ENCODE measurements around the gene DPYD. TPM values are rescaled to one million over a fixed set of nuclear protein-coding genes. Genes with fewer than 3 reads are reported as not detected.

DPYD gene
- total RNA-seq, 2 experiments from 2014 or later: 34.4 to 35.9 TPM

DNA sequence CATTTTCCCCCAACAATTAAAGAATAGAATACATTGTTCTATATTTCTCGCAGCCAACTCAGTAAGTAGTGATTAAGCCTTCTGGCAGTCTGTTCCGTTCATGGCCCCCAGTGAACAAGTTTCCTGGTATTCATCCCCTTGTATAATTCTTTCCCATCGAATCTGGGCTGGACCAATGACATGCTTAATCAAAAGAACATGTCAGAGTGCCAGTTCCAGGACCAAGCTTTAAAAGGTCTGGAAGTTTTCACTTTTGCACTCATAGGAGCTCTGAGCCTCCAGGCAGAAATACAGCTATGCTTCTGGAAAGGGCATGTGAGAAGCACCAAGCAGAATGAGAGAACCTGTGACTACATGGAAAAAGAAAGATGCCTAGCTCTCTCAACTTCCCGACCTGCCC lies 22.5 kb upstream of the DPYD start:
- Histone ChIP-seq H3K27ac (ENCODE audit: low read depth in 1 of 2, low read length in 2 of 2) (no peak overlapping the region), H3K4me3 (ENCODE audit: low read length) (no peak overlapping the region), H3K4me1 (ENCODE audit: insufficient read depth, low read length) (peaks cover 8% of the 10 kb centered on the region), H3K9me3 (ENCODE audit: control insufficient read depth in 1 of 2, insufficient read depth in 1 of 2, low read length in 2 of 2) (no peaks in the 10 kb centered on the region), H3K36me3 (ENCODE audit: insufficient read depth, low read length) (no peaks in the 10 kb centered on the region), H3K27me3 (ENCODE audit: control insufficient read depth in 1 of 2, insufficient read depth in 2 of 2, low read length in 2 of 2) (no peaks in the 10 kb centered on the region)
- TF ChIP-seq, protein P1, sequence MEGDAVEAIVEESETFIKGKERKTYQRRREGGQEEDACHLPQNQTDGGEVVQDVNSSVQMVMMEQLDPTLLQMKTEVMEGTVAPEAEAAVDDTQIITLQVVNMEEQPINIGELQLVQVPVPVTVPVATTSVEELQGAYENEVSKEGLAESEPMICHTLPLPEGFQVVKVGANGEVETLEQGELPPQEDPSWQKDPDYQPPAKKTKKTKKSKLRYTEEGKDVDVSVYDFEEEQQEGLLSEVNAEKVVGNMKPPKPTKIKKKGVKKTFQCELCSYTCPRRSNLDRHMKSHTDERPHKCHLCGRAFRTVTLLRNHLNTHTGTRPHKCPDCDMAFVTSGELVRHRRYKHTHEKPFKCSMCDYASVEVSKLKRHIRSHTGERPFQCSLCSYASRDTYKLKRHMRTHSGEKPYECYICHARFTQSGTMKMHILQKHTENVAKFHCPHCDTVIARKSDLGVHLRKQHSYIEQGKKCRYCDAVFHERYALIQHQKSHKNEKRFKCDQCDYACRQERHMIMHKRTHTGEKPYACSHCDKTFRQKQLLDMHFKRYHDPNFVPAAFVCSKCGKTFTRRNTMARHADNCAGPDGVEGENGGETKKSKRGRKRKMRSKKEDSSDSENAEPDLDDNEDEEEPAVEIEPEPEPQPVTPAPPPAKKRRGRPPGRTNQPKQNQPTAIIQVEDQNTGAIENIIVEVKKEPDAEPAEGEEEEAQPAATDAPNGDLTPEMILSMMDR (IDR thresholded peaks at IDR 0.05): no peak
- peak overlapping the region; percentile 14 for H3K4me3 Mint-ChIP-seq
- ATAC-seq (ENCODE audit: poor library complexity) (no peak), DNase-seq (no peak)
- H3K27me3 Mint-ChIP-seq: no peaks in the 10 kb centered on the region
- intact Hi-C loops (cut with DNase I, micrococcal nuclease): no loop called here
- H3K4me1 Mint-ChIP-seq (ENCODE audit: low read depth): peaks cover 27% of the 10 kb centered on the region
- H3K36me3 Mint-ChIP-seq (ENCODE audit: low read depth): no peaks in the 10 kb centered on the region
- no peak overlapping the region for H3K27ac Mint-ChIP-seq
- ChIA-PET POLR2A (no interaction called here), CTCF (no interaction called here)
- H3K9me3 Mint-ChIP-seq: no peaks in the 10 kb centered on the region

DNA sequence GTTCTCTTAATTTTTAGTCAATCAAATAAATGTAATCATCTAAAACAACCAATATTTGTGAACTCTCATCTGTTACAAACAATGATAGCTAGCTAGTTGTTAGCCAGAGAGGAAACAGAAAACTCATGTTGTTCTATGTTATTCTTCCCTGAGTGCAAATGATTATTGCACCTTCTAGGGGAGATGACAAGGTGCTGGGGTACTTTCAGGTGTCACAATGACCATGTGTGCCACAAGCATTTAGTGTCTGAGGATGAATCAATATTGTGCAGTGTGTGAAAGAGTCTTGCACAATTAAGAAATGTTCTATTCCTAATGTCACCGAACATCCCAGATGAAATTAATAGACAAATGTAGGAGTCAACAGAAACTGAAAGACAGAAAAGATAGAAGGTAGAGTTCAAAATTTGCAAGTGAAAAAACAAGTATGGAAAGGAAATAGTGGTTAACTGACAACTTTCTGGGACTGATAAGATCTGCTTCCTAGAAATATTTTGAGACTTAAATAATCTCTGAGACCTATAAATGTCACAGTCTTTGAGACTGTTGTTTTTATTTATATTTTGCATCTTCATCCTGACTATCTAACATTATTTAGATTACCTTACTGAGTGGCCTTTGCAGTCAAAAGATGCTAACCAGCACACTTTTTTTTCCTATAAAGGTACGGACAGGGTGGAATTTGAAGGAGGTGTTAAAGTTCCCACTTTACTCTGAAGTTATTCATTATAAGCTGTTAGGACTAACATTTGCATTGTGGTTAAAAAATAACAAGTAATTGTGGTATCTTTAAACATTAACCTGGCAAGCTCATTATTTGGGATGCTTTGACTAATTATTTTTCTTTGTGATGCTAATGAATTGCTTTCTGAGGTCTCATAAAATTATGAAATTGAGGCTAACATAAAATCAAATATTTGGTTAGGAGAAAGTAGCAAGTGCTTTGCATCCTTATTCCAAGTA lies 21.6 kb upstream of the DPYD start:
- peak overlapping the region; percentile 8 for H3K27ac Mint-ChIP-seq
- intact Hi-C loops (cut with DNase I, micrococcal nuclease): no loop called here

DNA sequence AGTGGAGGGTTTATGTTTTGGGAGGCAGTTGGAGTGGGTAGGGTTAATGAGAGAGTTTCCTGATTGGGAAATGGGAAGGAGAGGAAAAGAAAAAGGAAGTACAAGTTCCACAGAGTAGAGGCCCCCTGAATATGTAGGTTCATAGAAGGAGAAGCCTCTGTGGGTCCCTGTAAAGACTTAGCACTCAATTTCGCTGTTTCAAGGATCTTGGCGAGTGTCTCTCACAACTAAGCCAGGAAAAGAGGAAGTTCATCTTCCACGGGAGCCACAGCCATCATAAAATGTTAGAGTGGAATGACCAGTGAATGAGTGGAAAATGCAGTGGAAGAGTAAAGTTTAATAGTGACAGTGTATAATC lies 17.4 kb upstream of the DPYD start:
- intact Hi-C loops (cut with DNase I, micrococcal nuclease): no loop called here
- H3K27me3 Mint-ChIP-seq: no peaks in the 10 kb centered on the region
- no peaks in the 10 kb centered on the region for H3K36me3 Mint-ChIP-seq (ENCODE audit: low read depth)
- H3K4me3 Mint-ChIP-seq: no peak overlapping the region
- ATAC-seq (ENCODE audit: poor library complexity) (no peak), DNase-seq (no peak)
- CTCF ChIA-PET: no interaction called here
- H3K27ac Mint-ChIP-seq: no peak overlapping the region
- H3K9me3 Mint-ChIP-seq: no peaks in the 10 kb centered on the region
- peaks cover 32% of the 10 kb centered on the region for H3K4me1 Mint-ChIP-seq (ENCODE audit: low read depth)
- POLR2A ChIA-PET: no interaction called here
- no peak overlapping the region for H3K27ac ChIP-seq (ENCODE audit: low read depth in 1 of 2, low read length in 2 of 2)
- no peaks in the 10 kb centered on the region for H3K9me3 ChIP-seq (ENCODE audit: control insufficient read depth in 1 of 2, insufficient read depth in 1 of 2, low read length in 2 of 2)
- TF ChIP-seq, protein P1 (IDR thresholded peaks at IDR 0.05): no peak
- H3K4me3 ChIP-seq (ENCODE audit: low read length): no peak overlapping the region
- H3K27me3 ChIP-seq (ENCODE audit: control insufficient read depth in 1 of 2, insufficient read depth in 2 of 2, low read length in 2 of 2): no peaks in the 10 kb centered on the region
- peaks cover 3% of the 10 kb centered on the region for H3K4me1 ChIP-seq (ENCODE audit: insufficient read depth, low read length)
- no peaks in the 10 kb centered on the region for H3K36me3 ChIP-seq (ENCODE audit: insufficient read depth, low read length)

More for the DNA sequence above, 21.6 kb upstream of the DPYD start:
- peaks cover 27% of the 10 kb centered on the region for H3K4me1 Mint-ChIP-seq (ENCODE audit: low read depth)
- Histone ChIP-seq H3K9me3 (ENCODE audit: control insufficient read depth in 1 of 2, insufficient read depth in 1 of 2, low read length in 2 of 2) (no peaks in the 10 kb centered on the region), H3K27me3 (ENCODE audit: control insufficient read depth in 1 of 2, insufficient read depth in 2 of 2, low read length in 2 of 2) (no peaks in the 10 kb centered on the region), H3K27ac (ENCODE audit: low read depth in 1 of 2, low read length in 2 of 2) (no peak overlapping the region), H3K4me1 (ENCODE audit: insufficient read depth, low read length) (peaks cover 8% of the 10 kb centered on the region), H3K36me3 (ENCODE audit: insufficient read depth, low read length) (no peaks in the 10 kb centered on the region), H3K4me3 (ENCODE audit: low read length) (peak overlapping the region; percentile 7)
- CTCF ChIA-PET: no interaction called here
- POLR2A ChIA-PET: no interaction called here
- ATAC-seq (ENCODE audit: poor library complexity) (no peak), DNase-seq (peak in 1 of 14 experiments; percentile 45)
- H3K36me3 Mint-ChIP-seq (ENCODE audit: low read depth): no peaks in the 10 kb centered on the region
- TF ChIP-seq, protein P1 (IDR thresholded peaks at IDR 0.05): no peak
- H3K27me3 Mint-ChIP-seq: no peaks in the 10 kb centered on the region
- no peaks in the 10 kb centered on the region for H3K9me3 Mint-ChIP-seq
- H3K4me3 Mint-ChIP-seq: peak overlapping the region; percentile 26

All from CD4-positive, alpha-beta T cell (primary cell).